ENCODE measurements around the gene CLPTM1. TPM values are rescaled to one million over a fixed set of nuclear protein-coding genes. Genes with fewer than 3 reads are reported as not detected.
A peak's percentile ranks its signal among the peaks of the same experiment; 100 is the strongest.

CLPTM1 gene
- total RNA-seq, 3 donors from 2014 or later, result 98.3 to 125 (median 114) TPM

GRCh38 chr19:44948763-44949374, 6.3 kb upstream of the CLPTM1 start:
- H3K4me1 ChIP-seq (ENCODE audit: low read depth), result peaks cover 8% of the 10 kb centered on the region
- intact Hi-C loops (cut with DNase I, micrococcal nuclease), result no loop called here
- H3K36me3 ChIP-seq (ENCODE audit: low read depth), result no peaks in the 10 kb centered on the region
- ATAC-seq, result no peak
- no peak overlapping the region for H3K4me3 ChIP-seq
- no peak for DNase-seq
- no peak for TF ChIP-seq CTCF (IDR thresholded peaks at IDR 0.05)
- H3K9me3 ChIP-seq, result no peaks in the 10 kb centered on the region

GRCh38 chr19:44949550-44949949, 5.6 kb upstream of the CLPTM1 start:
- Histone ChIP-seq H3K4me3 (no peak overlapping the region), H3K4me1 (ENCODE audit: low read depth) (peaks cover 13% of the 10 kb centered on the region), H3K9me3 (no peaks in the 10 kb centered on the region), H3K36me3 (ENCODE audit: low read depth) (no peaks in the 10 kb centered on the region)
- ATAC-seq (no peak), DNase-seq (no peak)
- intact Hi-C loops (cut with DNase I, micrococcal nuclease), result no loop called here
- no peak for TF ChIP-seq CTCF (IDR thresholded peaks at IDR 0.05)

GRCh38 chr19:44951179-44952159, 3.7 kb upstream of the CLPTM1 start:
- no peaks in the 10 kb centered on the region for H3K36me3 ChIP-seq (ENCODE audit: low read depth)
- H3K4me1 ChIP-seq (ENCODE audit: low read depth), result peaks cover 19% of the 10 kb centered on the region
- no peak overlapping the region for H3K4me3 ChIP-seq
- DNase-seq (peak in 1 of 3 donors; percentile 87), ATAC-seq (no peak)
- no peaks in the 10 kb centered on the region for H3K9me3 ChIP-seq
- TF ChIP-seq CTCF (IDR thresholded peaks at IDR 0.05), result peak; percentile 73
- intact Hi-C loops (cut with DNase I, micrococcal nuclease), result loop anchor here in 1 of 2 donors (5.0 kb wide), 1 partner anchor 44 kb away; the partner anchor contains the start of gene APOE

GRCh38 chr19:44954278-44954648, 917 bp upstream of the CLPTM1 start:
- H3K4me1 ChIP-seq (ENCODE audit: low read depth), result peaks cover 30% of the 10 kb centered on the region
- intact Hi-C loops (cut with DNase I, micrococcal nuclease), result loop anchor here in 1 of 2 donors (5.0 kb wide), 1 partner anchor 47 kb away; the partner anchor contains the start of gene APOE
- peak overlapping the region; percentile 100 for H3K4me3 ChIP-seq
- H3K9me3 ChIP-seq, result no peaks in the 10 kb centered on the region
- H3K36me3 ChIP-seq (ENCODE audit: low read depth), result no peaks in the 10 kb centered on the region
- ATAC-seq (peak; percentile 4), DNase-seq (peak in 1 of 3 donors; percentile 33)
- no peak for TF ChIP-seq CTCF (IDR thresholded peaks at IDR 0.05)

GRCh38 chr19:44955505-44956439, 592 bp downstream of the CLPTM1 start:
- H3K4me1 ChIP-seq (ENCODE audit: low read depth), result peaks cover 30% of the 10 kb centered on the region
- ATAC-seq, result peak; percentile 27
- H3K4me3 ChIP-seq, result peak overlapping the region; percentile 100
- no peak for DNase-seq
- no peaks in the 10 kb centered on the region for H3K9me3 ChIP-seq
- intact Hi-C loops (cut with DNase I, micrococcal nuclease), result no loop called here
- no peak for TF ChIP-seq CTCF (IDR thresholded peaks at IDR 0.05)
- no peaks in the 10 kb centered on the region for H3K36me3 ChIP-seq (ENCODE audit: low read depth)

Data from mucosa of descending colon (tissue), 3 donors.